Measurements from ENCODE around the gene NPEPL1.

The NPEPL1 gene

GRCh38 chr20:58759947-58760346 is 67.3 kb downstream of the NPEPL1 start:
- DNase-seq (ENCODE audit: insufficient read length, low spot score) (no peak), FAIRE-seq (no peak)
- no peak for TF ChIP-seq CTCF (IDR thresholded peaks at IDR 0.05; ENCODE audit: insufficient read depth, missing control alignments)

GRCh38 chr20:58760856-58761255 is 68.3 kb downstream of the NPEPL1 start:
- no peak for DNase-seq (ENCODE audit: insufficient read length, low spot score)
- FAIRE-seq: no peak
- TF ChIP-seq CTCF (IDR thresholded peaks at IDR 0.05; ENCODE audit: insufficient read depth, missing control alignments): no peak

- TF ChIP-seq CTCF (IDR thresholded peaks at IDR 0.05; ENCODE audit: insufficient read depth, missing control alignments): no peak
- FAIRE-seq (no peak), DNase-seq (ENCODE audit: insufficient read length, low spot score) (no peak)
Measured at GRCh38 chr20:58762120-58762519, 69.5 kb downstream of the NPEPL1 start.

GRCh38 chr20:58763076-58763475 is 70.5 kb downstream of the NPEPL1 start:
- FAIRE-seq: no peak
- no peak for DNase-seq (ENCODE audit: insufficient read length, low spot score)
- no peak for TF ChIP-seq CTCF (IDR thresholded peaks at IDR 0.05; ENCODE audit: insufficient read depth, missing control alignments)

Data from D721Med (cell line).